ENCODE measurements around the gene ANO9. TPM values are rescaled to one million over a fixed set of nuclear protein-coding genes. Genes with fewer than 3 reads are reported as not detected.
"Not testable (repeated sequence)": the region's sequence is repeated elsewhere in the genome, so short reads cannot be mapped to it uniquely, and the experiment has no call there.

ANO9 gene
- total RNA-seq, 1 experiment from 2014 or later: 85.5 TPM

- H3K27ac Mint-ChIP-seq (ENCODE audit: unreplicated experiment): peak overlapping the region; percentile 39
- CTCF ChIA-PET: interaction anchor here (0.6 kb wide), 1 partner anchor 35 kb away, joined by 5 read pairs; no protein-coding TSS in a partner anchor
- H3K27me3 Mint-ChIP-seq (ENCODE audit: insufficient read depth, unreplicated experiment): no peaks in the 10 kb centered on the region
- Histone ChIP-seq H3K36me3 (ENCODE audit: control insufficient read depth, insufficient read depth, low read length) (no peaks in the 10 kb centered on the region; the same call in 1 of the 2 replicates), H3K4me3 (ENCODE audit: low read depth, low read length) (no peak overlapping the region), H3K4me1 (peaks cover 27% of the 10 kb centered on the region), H3K9me3 (no peaks in the 10 kb centered on the region), H3K27me3 (replicated peaks; ENCODE audit: control insufficient read depth, insufficient read depth, low read length) (no peaks in the 10 kb centered on the region)
- H3K36me3 Mint-ChIP-seq (ENCODE audit: insufficient read depth, unreplicated experiment): peaks cover 43% of the 10 kb centered on the region
- POLR2A ChIA-PET: interaction anchor here (1.0 kb wide), 1 partner anchor 207 kb away, joined by 3 read pairs; the partner anchor contains the start of genes BET1L and RIC8A
- no peak for TF ChIP-seq CTCF (IDR thresholded peaks at IDR 0.05; ENCODE audit: insufficient read depth in 1 of 2, low read depth in 1 of 2, low read length in 1 of 2, severe bottlenecking in 1 of 2, unreplicated experiment in 1 of 2)
- H3K9me3 Mint-ChIP-seq (ENCODE audit: unreplicated experiment): no peaks in the 10 kb centered on the region
- intact Hi-C loops (cut with micrococcal nuclease; ENCODE audit: unreplicated experiment): no loop called here
- BruUV-seq (replicated peaks): no TSS peak
- no peak overlapping the region for H3K4me3 Mint-ChIP-seq (ENCODE audit: unreplicated experiment)
- H3K4me1 Mint-ChIP-seq (ENCODE audit: low read depth, unreplicated experiment): peaks cover 11% of the 10 kb centered on the region
- no peak for DNase-seq
Measured at GRCh38 chr11:414318-414857, 27.4 kb downstream of the ANO9 start.

- peaks cover 5% of the 10 kb centered on the region for H3K36me3 ChIP-seq (ENCODE audit: control insufficient read depth, insufficient read depth, low read length)
- no TSS peak for BruUV-seq (replicated peaks)
- H3K27me3 Mint-ChIP-seq (ENCODE audit: insufficient read depth, unreplicated experiment): no peaks in the 10 kb centered on the region
- no peak overlapping the region for H3K4me3 ChIP-seq (ENCODE audit: low read depth, low read length)
- H3K4me1 ChIP-seq: peaks cover 28% of the 10 kb centered on the region
- no peaks in the 10 kb centered on the region for H3K27me3 ChIP-seq (replicated peaks; ENCODE audit: control insufficient read depth, insufficient read depth, low read length)
- H3K4me3 Mint-ChIP-seq (ENCODE audit: unreplicated experiment): no peak overlapping the region
- DNase-seq: peak in 1 of 2 experiments; percentile 14
- H3K27ac Mint-ChIP-seq (ENCODE audit: unreplicated experiment): no peak overlapping the region
- intact Hi-C loops (cut with micrococcal nuclease; ENCODE audit: unreplicated experiment): no loop called here
- POLR2A ChIA-PET: no interaction called here
- no peaks in the 10 kb centered on the region for H3K9me3 ChIP-seq
- H3K4me1 Mint-ChIP-seq (ENCODE audit: low read depth, unreplicated experiment): peaks cover 11% of the 10 kb centered on the region
- CTCF ChIA-PET: interaction anchor here (0.6 to 2.2 kb wide), 2 partner anchors 35 to 36 kb away, joined by 5 to 7 read pairs; no protein-coding TSS in a partner anchor
- no peak for TF ChIP-seq CTCF (IDR thresholded peaks at IDR 0.05; ENCODE audit: insufficient read depth in 1 of 2, low read depth in 1 of 2, low read length in 1 of 2, severe bottlenecking in 1 of 2, unreplicated experiment in 1 of 2)
- no peaks in the 10 kb centered on the region for H3K9me3 Mint-ChIP-seq (ENCODE audit: unreplicated experiment)
- H3K36me3 Mint-ChIP-seq (ENCODE audit: insufficient read depth, unreplicated experiment): peaks cover 50% of the 10 kb centered on the region
Measured at GRCh38 chr11:413120-414081, 28.4 kb downstream of the ANO9 start.

GRCh38 chr11:412641-413119 is 29.1 kb downstream of the ANO9 start:
- H3K4me1 Mint-ChIP-seq (ENCODE audit: low read depth, unreplicated experiment): peaks cover 8% of the 10 kb centered on the region
- Histone ChIP-seq H3K9me3 (no peaks in the 10 kb centered on the region; the same call in 1 of the 2 replicates), H3K36me3 (ENCODE audit: control insufficient read depth, insufficient read depth, low read length) (peaks cover 5% of the 10 kb centered on the region), H3K4me1 (peaks cover 23% of the 10 kb centered on the region), H3K4me3 (ENCODE audit: low read depth, low read length) (no peak overlapping the region), H3K27me3 (replicated peaks; ENCODE audit: control insufficient read depth, insufficient read depth, low read length) (no peaks in the 10 kb centered on the region)
- peaks cover 50% of the 10 kb centered on the region for H3K36me3 Mint-ChIP-seq (ENCODE audit: insufficient read depth, unreplicated experiment)
- no peaks in the 10 kb centered on the region for H3K9me3 Mint-ChIP-seq (ENCODE audit: unreplicated experiment)
- no peak overlapping the region for H3K4me3 Mint-ChIP-seq (ENCODE audit: unreplicated experiment)
- H3K27ac Mint-ChIP-seq (ENCODE audit: unreplicated experiment): no peak overlapping the region
- BruUV-seq (replicated peaks): no TSS peak
- DNase-seq: peak in 1 of 2 experiments; percentile 9
- ChIA-PET CTCF (interaction anchor here (2.2 kb wide), 1 partner anchor 36 kb away, joined by 7 read pairs; no protein-coding TSS in a partner anchor), POLR2A (no interaction called here)
- no peak for TF ChIP-seq CTCF (IDR thresholded peaks at IDR 0.05; ENCODE audit: insufficient read depth in 1 of 2, low read depth in 1 of 2, low read length in 1 of 2, severe bottlenecking in 1 of 2, unreplicated experiment in 1 of 2)
- intact Hi-C loops (cut with micrococcal nuclease; ENCODE audit: unreplicated experiment): no loop called here
- no peaks in the 10 kb centered on the region for H3K27me3 Mint-ChIP-seq (ENCODE audit: insufficient read depth, unreplicated experiment)

- peaks cover 20% of the 10 kb centered on the region for H3K4me1 ChIP-seq
- H3K36me3 Mint-ChIP-seq (ENCODE audit: insufficient read depth, unreplicated experiment): peaks cover 50% of the 10 kb centered on the region
- DNase-seq; H3K9me3 ChIP-seq; H3K27me3 Mint-ChIP-seq (ENCODE audit: insufficient read depth, unreplicated experiment); POLR2A ChIA-PET; BruUV-seq (replicated peaks); H3K4me3 ChIP-seq (ENCODE audit: low read depth, low read length); intact Hi-C loops (cut with micrococcal nuclease; ENCODE audit: unreplicated experiment); H3K27me3 ChIP-seq (replicated peaks; ENCODE audit: control insufficient read depth, insufficient read depth, low read length); H3K4me1 Mint-ChIP-seq (ENCODE audit: low read depth, unreplicated experiment); H3K36me3 ChIP-seq (ENCODE audit: control insufficient read depth, insufficient read depth, low read length); H3K4me3 Mint-ChIP-seq (ENCODE audit: unreplicated experiment); H3K27ac Mint-ChIP-seq (ENCODE audit: unreplicated experiment); H3K9me3 Mint-ChIP-seq (ENCODE audit: unreplicated experiment): not testable (repeated sequence)
- CTCF ChIA-PET: interaction anchor here (0.6 to 2.2 kb wide), 3 partner anchors 37 to 204 kb away, joined by 4 to 7 read pairs (median 5); partner anchors contain the start of genes BET1L and RIC8A
Measured at GRCh38 chr11:411520-411919, 30.3 kb downstream of the ANO9 start.
